Panc1 (cell line): ENCODE results near the gene LDHAL6B.

ENCODE experiments used
- POLR2AphosphoS5 ChIP-seq: IDR thresholded peaks from 2 replicates; pipeline ENCODE4 v1.6.1; 2012; ENCODE audit warnings: mild to moderate bottlenecking, low read depth, low read length, moderate library complexity
- SIN3A ChIP-seq: IDR thresholded peaks from 2 replicates; pipeline ENCODE4 v1.6.1; 2012; ENCODE audit warnings: low read depth, mild to moderate bottlenecking, low read length, moderate library complexity, borderline replicate concordance; ENCODE audit not compliant: insufficient read depth
- TF ChIP-seq, protein P1 (sequence below): fragments of 450-650 bp; IDR thresholded peaks from 2 replicates; pipeline ENCODE4 v1.5.1; 2017; ENCODE audit warnings: mild to moderate bottlenecking
- TF ChIP-seq, protein P2 (sequence below), 2 experiments: IDR thresholded peaks; 2 replicates each; pipeline ENCODE4 v1.6.1; 2011 to 2012; ENCODE audit warnings: low read depth in 2 of 2, control low read depth in 1 of 2, low read length in 1 of 2, mild to moderate bottlenecking in 1 of 2, moderate library complexity in 1 of 2; ENCODE audit not compliant: insufficient read depth in 1 of 2

DNA sequence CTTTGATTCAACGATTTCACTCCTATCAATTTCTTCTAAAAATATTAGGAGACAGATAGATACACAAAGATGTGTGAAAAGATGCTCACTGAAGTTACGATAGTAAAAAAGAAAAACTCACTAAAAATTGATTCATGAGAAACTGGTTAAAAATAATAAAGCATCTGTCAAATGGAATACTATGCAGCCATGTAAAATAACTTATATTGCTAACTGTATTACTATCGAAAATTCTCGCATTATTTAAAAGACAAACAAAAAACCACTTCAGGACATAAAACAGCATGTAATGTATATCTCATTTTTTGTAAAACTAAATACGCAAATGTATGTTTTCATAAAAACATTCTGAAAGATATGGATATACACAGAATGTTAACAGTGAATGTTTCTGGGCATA, 33.4 kb upstream of the LDHAL6B start:
- TF ChIP-seq, protein P1, sequence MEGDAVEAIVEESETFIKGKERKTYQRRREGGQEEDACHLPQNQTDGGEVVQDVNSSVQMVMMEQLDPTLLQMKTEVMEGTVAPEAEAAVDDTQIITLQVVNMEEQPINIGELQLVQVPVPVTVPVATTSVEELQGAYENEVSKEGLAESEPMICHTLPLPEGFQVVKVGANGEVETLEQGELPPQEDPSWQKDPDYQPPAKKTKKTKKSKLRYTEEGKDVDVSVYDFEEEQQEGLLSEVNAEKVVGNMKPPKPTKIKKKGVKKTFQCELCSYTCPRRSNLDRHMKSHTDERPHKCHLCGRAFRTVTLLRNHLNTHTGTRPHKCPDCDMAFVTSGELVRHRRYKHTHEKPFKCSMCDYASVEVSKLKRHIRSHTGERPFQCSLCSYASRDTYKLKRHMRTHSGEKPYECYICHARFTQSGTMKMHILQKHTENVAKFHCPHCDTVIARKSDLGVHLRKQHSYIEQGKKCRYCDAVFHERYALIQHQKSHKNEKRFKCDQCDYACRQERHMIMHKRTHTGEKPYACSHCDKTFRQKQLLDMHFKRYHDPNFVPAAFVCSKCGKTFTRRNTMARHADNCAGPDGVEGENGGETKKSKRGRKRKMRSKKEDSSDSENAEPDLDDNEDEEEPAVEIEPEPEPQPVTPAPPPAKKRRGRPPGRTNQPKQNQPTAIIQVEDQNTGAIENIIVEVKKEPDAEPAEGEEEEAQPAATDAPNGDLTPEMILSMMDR = no peak
- no peak for TF ChIP-seq SIN3A
- TF ChIP-seq, protein P2, sequence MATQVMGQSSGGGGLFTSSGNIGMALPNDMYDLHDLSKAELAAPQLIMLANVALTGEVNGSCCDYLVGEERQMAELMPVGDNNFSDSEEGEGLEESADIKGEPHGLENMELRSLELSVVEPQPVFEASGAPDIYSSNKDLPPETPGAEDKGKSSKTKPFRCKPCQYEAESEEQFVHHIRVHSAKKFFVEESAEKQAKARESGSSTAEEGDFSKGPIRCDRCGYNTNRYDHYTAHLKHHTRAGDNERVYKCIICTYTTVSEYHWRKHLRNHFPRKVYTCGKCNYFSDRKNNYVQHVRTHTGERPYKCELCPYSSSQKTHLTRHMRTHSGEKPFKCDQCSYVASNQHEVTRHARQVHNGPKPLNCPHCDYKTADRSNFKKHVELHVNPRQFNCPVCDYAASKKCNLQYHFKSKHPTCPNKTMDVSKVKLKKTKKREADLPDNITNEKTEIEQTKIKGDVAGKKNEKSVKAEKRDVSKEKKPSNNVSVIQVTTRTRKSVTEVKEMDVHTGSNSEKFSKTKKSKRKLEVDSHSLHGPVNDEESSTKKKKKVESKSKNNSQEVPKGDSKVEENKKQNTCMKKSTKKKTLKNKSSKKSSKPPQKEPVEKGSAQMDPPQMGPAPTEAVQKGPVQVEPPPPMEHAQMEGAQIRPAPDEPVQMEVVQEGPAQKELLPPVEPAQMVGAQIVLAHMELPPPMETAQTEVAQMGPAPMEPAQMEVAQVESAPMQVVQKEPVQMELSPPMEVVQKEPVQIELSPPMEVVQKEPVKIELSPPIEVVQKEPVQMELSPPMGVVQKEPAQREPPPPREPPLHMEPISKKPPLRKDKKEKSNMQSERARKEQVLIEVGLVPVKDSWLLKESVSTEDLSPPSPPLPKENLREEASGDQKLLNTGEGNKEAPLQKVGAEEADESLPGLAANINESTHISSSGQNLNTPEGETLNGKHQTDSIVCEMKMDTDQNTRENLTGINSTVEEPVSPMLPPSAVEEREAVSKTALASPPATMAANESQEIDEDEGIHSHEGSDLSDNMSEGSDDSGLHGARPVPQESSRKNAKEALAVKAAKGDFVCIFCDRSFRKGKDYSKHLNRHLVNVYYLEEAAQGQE (IDR thresholded peaks at IDR 0.05; ENCODE audit: insufficient read depth in 1 of 2, low read depth in 2 of 2, low read length in 1 of 2) = no peak
- TF ChIP-seq POLR2AphosphoS5 = no peak
